Measurements from ENCODE around the gene C1orf74. TPM values are rescaled to one million over a fixed set of nuclear protein-coding genes. Genes with fewer than 3 reads are reported as not detected.

The C1orf74 gene
- total RNA-seq, 1 experiment from 2014 or later, result 7.1 TPM

- POLR2A ChIA-PET, result interaction anchor here (0.7 to 2.2 kb wide), 4 partner anchors 94 to 177 kb away, joined by 3 to 10 read pairs (median 3); no protein-coding TSS in a partner anchor
- CTCF ChIA-PET, result interaction anchor here (0.6 to 14.7 kb wide), 29 partner anchors 9 to 216 kb away, joined by 3 to 227 read pairs (median 5); partner anchors contain the start of genes CAMK1G, HSD11B1, LAMB3 and TRAF3IP3
- H3K27ac Mint-ChIP-seq (ENCODE audit: low read depth, unreplicated experiment), result no peak overlapping the region
- no peaks in the 10 kb centered on the region for H3K27me3 Mint-ChIP-seq (ENCODE audit: insufficient read depth, unreplicated experiment)
- no peaks in the 10 kb centered on the region for H3K9me3 Mint-ChIP-seq (ENCODE audit: unreplicated experiment)
- no TSS peak for BruUV-seq (replicated peaks)
- peaks cover 23% of the 10 kb centered on the region for H3K4me1 Mint-ChIP-seq (ENCODE audit: insufficient read depth, unreplicated experiment)
- no peak overlapping the region for H3K4me3 Mint-ChIP-seq (ENCODE audit: unreplicated experiment)
- intact Hi-C loops (cut with micrococcal nuclease), result loop anchor here (1.0 to 2.0 kb wide), 5 partner anchors 52 to 177 kb away; partner anchors contain the start of gene LAMB3
- TF ChIP-seq CTCF (IDR thresholded peaks at IDR 0.05; ENCODE audit: unreplicated experiment), result no peak
- no peak for DNase-seq (ENCODE audit: unreplicated experiment)
- no peaks in the 10 kb centered on the region for H3K36me3 Mint-ChIP-seq (ENCODE audit: insufficient read depth, unreplicated experiment)
These were observed 37.8 kb downstream of the C1orf74 start for GRCh38 chr1:209746451-209747165.

GRCh38 chr1:209743145-209743482, 41.2 kb downstream of the C1orf74 start:
- BruUV-seq (replicated peaks), result no TSS peak
- Mint-ChIP-seq H3K4me1 (ENCODE audit: insufficient read depth, unreplicated experiment) (peaks cover 19% of the 10 kb centered on the region), H3K27ac (ENCODE audit: low read depth, unreplicated experiment) (no peak overlapping the region), H3K27me3 (ENCODE audit: insufficient read depth, unreplicated experiment) (no peaks in the 10 kb centered on the region), H3K4me3 (ENCODE audit: unreplicated experiment) (no peak overlapping the region), H3K36me3 (ENCODE audit: insufficient read depth, unreplicated experiment) (no peaks in the 10 kb centered on the region), H3K9me3 (ENCODE audit: unreplicated experiment) (no peaks in the 10 kb centered on the region)
- intact Hi-C loops (cut with micrococcal nuclease), result no loop called here
- POLR2A ChIA-PET, result interaction anchor here (1.0 to 1.2 kb wide), 2 partner anchors 17 to 166 kb away, joined by 3 read pairs; no protein-coding TSS in a partner anchor
- CTCF ChIA-PET, result interaction anchor here (0.5 to 14.7 kb wide), 8 partner anchors 13 to 786 kb away, joined by 3 to 227 read pairs (median 4); partner anchors contain the start of gene CAMK1G
- TF ChIP-seq CTCF (IDR thresholded peaks at IDR 0.05; ENCODE audit: unreplicated experiment), result no peak
- DNase-seq (ENCODE audit: unreplicated experiment), result peak; percentile 77

- H3K4me1 Mint-ChIP-seq (ENCODE audit: insufficient read depth, unreplicated experiment), result peaks cover 16% of the 10 kb centered on the region
- no peak overlapping the region for H3K4me3 Mint-ChIP-seq (ENCODE audit: unreplicated experiment)
- TF ChIP-seq CTCF (IDR thresholded peaks at IDR 0.05; ENCODE audit: unreplicated experiment), result no peak
- H3K27me3 Mint-ChIP-seq (ENCODE audit: insufficient read depth, unreplicated experiment), result no peaks in the 10 kb centered on the region
- BruUV-seq (replicated peaks), result no TSS peak
- H3K36me3 Mint-ChIP-seq (ENCODE audit: insufficient read depth, unreplicated experiment), result no peaks in the 10 kb centered on the region
- no peak for DNase-seq (ENCODE audit: unreplicated experiment)
- intact Hi-C loops (cut with micrococcal nuclease), result no loop called here
- CTCF ChIA-PET, result interaction anchor here (0.5 to 14.7 kb wide), 8 partner anchors 12 to 787 kb away, joined by 3 to 227 read pairs (median 5); partner anchors contain the start of gene CAMK1G
- H3K9me3 Mint-ChIP-seq (ENCODE audit: unreplicated experiment), result no peaks in the 10 kb centered on the region
- POLR2A ChIA-PET, result interaction anchor here (1.0 kb wide), 1 partner anchor 166 kb away, joined by 3 read pairs; no protein-coding TSS in a partner anchor
- no peak overlapping the region for H3K27ac Mint-ChIP-seq (ENCODE audit: low read depth, unreplicated experiment)
These were observed 41.8 kb downstream of the C1orf74 start for GRCh38 chr1:209742409-209743144.

- no peak for TF ChIP-seq CTCF (IDR thresholded peaks at IDR 0.05; ENCODE audit: unreplicated experiment)
- Mint-ChIP-seq H3K9me3 (ENCODE audit: unreplicated experiment) (no peaks in the 10 kb centered on the region), H3K27ac (ENCODE audit: low read depth, unreplicated experiment) (no peak overlapping the region), H3K36me3 (ENCODE audit: insufficient read depth, unreplicated experiment) (no peaks in the 10 kb centered on the region), H3K4me3 (ENCODE audit: unreplicated experiment) (no peak overlapping the region), H3K27me3 (ENCODE audit: insufficient read depth, unreplicated experiment) (no peaks in the 10 kb centered on the region), H3K4me1 (ENCODE audit: insufficient read depth, unreplicated experiment) (peaks cover 12% of the 10 kb centered on the region)
- intact Hi-C loops (cut with micrococcal nuclease), result no loop called here
- CTCF ChIA-PET, result interaction anchor here (0.6 to 1.6 kb wide), 3 partner anchors 27 to 175 kb away, joined by 3 to 5 read pairs (median 4); no protein-coding TSS in a partner anchor
- POLR2A ChIA-PET, result no interaction called here
- BruUV-seq (replicated peaks), result no TSS peak
- DNase-seq (ENCODE audit: unreplicated experiment), result no peak
These were observed 42.5 kb downstream of the C1orf74 start for GRCh38 chr1:209741889-209742288.
